Fibroblast of pulmonary artery (primary cell): ENCODE measurements around the gene FAM78B.

Experiments
- DNase-seq: peaks from one replicate; pipeline ENCODE4 v3.0.0-alpha.2; 2010; ENCODE audit warnings: low read depth
- H3K4me3 ChIP-seq: replicated peaks from 2 replicates; pipeline ENCODE4 v1.5.1; 2011; ENCODE audit warnings: low read depth, mild to moderate bottlenecking, control low read depth, low read length, moderate library complexity
- CTCF ChIP-seq: IDR thresholded peaks from 2 replicates; pipeline ENCODE4 v1.5.1; 2011; ENCODE audit warnings: mild to moderate bottlenecking, control low read depth, low read length, inconsistent platforms; ENCODE audit errors: missing control alignments

The FAM78B gene

GRCh38 chr1:166166698-166167571 is at the start of gene FAM78B:
FAM78B (minus strand) TSS chr1:166167001; CDS start chr1:166166248, 753 bp downstream.
- H3K4me3 ChIP-seq = peak within 1 kb of the TSS; percentile 53
- no peak for TF ChIP-seq CTCF
- peak; percentile 56 for DNase-seq

GRCh38 chr1:166202546-166202945 is 35.7 kb upstream of the FAM78B start:
- no peak for TF ChIP-seq CTCF
- H3K4me3 ChIP-seq = no peak overlapping the region
- no peak for DNase-seq

- no peak for TF ChIP-seq CTCF
- H3K4me3 ChIP-seq = no peak overlapping the region
- no peak for DNase-seq
These were observed 33.9 kb upstream of the FAM78B start for GRCh38 chr1:166200743-166201142.

- H3K4me3 ChIP-seq = no peak overlapping the region
- TF ChIP-seq CTCF = no peak
- DNase-seq = no peak
These were observed 30.8 kb upstream of the FAM78B start for GRCh38 chr1:166197597-166197996.

- TF ChIP-seq CTCF = no peak
- H3K4me3 ChIP-seq = no peak overlapping the region
- peak; percentile 7 for DNase-seq
These were observed 30.3 kb upstream of the FAM78B start for GRCh38 chr1:166197141-166197540.

- no peak for TF ChIP-seq CTCF
- no peak overlapping the region for H3K4me3 ChIP-seq
- DNase-seq = no peak
These were observed 26.4 kb upstream of the FAM78B start for GRCh38 chr1:166193057-166193698.
